RWPE2 (cell line): ENCODE data around the gene CMSS1.
"Not testable (repeated sequence)": the region's sequence is repeated elsewhere in the genome, so short reads cannot be mapped to it uniquely, and the experiment has no call there.

Source experiments
- ATAC-seq: fragments of 200-7000 bp; cut with Tn5 transposase; 3 replicates; pipeline ENCODE4 v1.9.1; 2021; ENCODE audit warnings: low read depth
- DNase-seq: peaks from one replicate; pipeline ENCODE4 v3.0.0-alpha.2; 2020; ENCODE audit warnings: low spot score
- H3K27ac ChIP-seq: fragments of 450-650 bp; 2 replicates; pipeline ENCODE4 v1.5.1; 2017; ENCODE audit warnings: mild to moderate bottlenecking; ENCODE audit not compliant: poor library complexity, severe bottlenecking
- H3K27me3 ChIP-seq: fragments of 250-450 bp; sonication (Bioruptor Pico); 2 replicates; pipeline ENCODE4 v1.5.1; 2021; ENCODE audit warnings: mild to moderate bottlenecking, moderate library complexity; ENCODE audit not compliant: insufficient read depth, poor library complexity, severe bottlenecking
- H3K36me3 ChIP-seq: fragments of 250-450 bp; sonication (Bioruptor Pico); 2 replicates; pipeline ENCODE4 v1.5.1; 2020; ENCODE audit warnings: low read depth, mild to moderate bottlenecking, moderate library complexity
- H3K4me1 ChIP-seq: fragments of 250-450 bp; sonication (Bioruptor Pico); 2 replicates; pipeline ENCODE4 v1.5.1; 2021; ENCODE audit warnings: mild to moderate bottlenecking, moderate library complexity; ENCODE audit not compliant: insufficient read depth, poor library complexity, severe bottlenecking
- H3K4me3 ChIP-seq: fragments of 250-450 bp; sonication (Bioruptor Pico); 2 replicates; pipeline ENCODE4 v1.5.1; 2021; ENCODE audit warnings: mild to moderate bottlenecking, moderate library complexity; ENCODE audit not compliant: severe bottlenecking
- H3K9me3 ChIP-seq: fragments of 250-450 bp; sonication (Bioruptor Pico); 2 replicates; pipeline ENCODE4 v1.5.1; 2021; ENCODE audit warnings: mild to moderate bottlenecking, moderate library complexity; ENCODE audit not compliant: severe bottlenecking
- TF ChIP-seq, protein P1 (sequence below): fragments of 450-650 bp; IDR thresholded peaks from one replicate; pipeline ENCODE4 v1.5.1; 2017; ENCODE audit warnings: mild to moderate bottlenecking, moderate library complexity; ENCODE audit not compliant: poor library complexity, severe bottlenecking

Gene CMSS1

DNA sequence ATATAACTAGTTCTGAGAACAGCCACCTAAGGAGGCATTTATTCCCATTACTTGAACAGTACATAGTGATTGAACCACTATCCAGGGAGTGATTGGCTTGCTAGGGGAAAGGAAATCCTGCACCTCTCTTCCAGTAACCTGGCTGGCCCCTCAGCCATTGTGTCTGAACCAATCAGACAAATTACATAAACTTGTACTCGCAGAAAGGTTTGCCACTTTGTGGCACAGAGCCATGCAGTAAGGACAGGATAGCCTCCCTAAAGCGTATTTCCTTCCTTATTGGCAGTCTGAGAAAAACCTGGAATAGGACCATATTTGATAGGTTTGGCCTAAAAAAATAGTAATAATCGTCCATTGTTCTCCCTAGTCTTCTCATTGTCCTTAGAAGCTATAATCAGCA, 19.0 kb downstream of the CMSS1 start:
- H3K27ac ChIP-seq, result no peak overlapping the region
- no peaks in the 10 kb centered on the region for H3K36me3 ChIP-seq
- ATAC-seq, result no peak
- H3K27me3 ChIP-seq, result no peaks in the 10 kb centered on the region
- TF ChIP-seq, protein P1, sequence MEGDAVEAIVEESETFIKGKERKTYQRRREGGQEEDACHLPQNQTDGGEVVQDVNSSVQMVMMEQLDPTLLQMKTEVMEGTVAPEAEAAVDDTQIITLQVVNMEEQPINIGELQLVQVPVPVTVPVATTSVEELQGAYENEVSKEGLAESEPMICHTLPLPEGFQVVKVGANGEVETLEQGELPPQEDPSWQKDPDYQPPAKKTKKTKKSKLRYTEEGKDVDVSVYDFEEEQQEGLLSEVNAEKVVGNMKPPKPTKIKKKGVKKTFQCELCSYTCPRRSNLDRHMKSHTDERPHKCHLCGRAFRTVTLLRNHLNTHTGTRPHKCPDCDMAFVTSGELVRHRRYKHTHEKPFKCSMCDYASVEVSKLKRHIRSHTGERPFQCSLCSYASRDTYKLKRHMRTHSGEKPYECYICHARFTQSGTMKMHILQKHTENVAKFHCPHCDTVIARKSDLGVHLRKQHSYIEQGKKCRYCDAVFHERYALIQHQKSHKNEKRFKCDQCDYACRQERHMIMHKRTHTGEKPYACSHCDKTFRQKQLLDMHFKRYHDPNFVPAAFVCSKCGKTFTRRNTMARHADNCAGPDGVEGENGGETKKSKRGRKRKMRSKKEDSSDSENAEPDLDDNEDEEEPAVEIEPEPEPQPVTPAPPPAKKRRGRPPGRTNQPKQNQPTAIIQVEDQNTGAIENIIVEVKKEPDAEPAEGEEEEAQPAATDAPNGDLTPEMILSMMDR, result no peak
- H3K9me3 ChIP-seq, result no peaks in the 10 kb centered on the region
- DNase-seq, result no peak
- H3K4me1 ChIP-seq, result peaks cover 9% of the 10 kb centered on the region
- H3K4me3 ChIP-seq, result no peak overlapping the region

DNA sequence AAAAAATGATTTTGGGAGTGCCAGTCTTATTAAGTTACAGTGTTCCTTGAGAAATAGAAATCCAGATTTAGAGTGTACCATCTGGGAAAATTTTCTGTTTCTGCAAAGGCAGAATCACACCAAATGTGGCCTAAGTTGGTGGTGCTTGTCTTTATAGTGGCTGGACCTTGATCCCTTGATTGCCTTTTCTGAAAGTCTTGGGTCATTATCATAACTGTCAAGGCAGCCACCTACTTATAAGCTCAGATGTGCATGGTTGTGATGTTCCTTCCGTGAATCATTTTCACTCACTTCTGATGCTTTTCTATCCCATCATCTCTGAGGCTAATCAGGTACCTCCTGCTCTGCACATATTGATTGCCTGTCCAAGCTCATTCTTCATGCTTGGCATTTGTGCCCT, 20.1 kb downstream of the CMSS1 start:
- Histone ChIP-seq H3K27me3 (no peaks in the 10 kb centered on the region), H3K4me1 (peaks cover 9% of the 10 kb centered on the region), H3K36me3 (no peaks in the 10 kb centered on the region), H3K4me3 (no peak overlapping the region), H3K27ac (no peak overlapping the region), H3K9me3 (no peaks in the 10 kb centered on the region)
- ATAC-seq (no peak), DNase-seq (no peak)
- TF ChIP-seq, protein P1, result no peak

DNA sequence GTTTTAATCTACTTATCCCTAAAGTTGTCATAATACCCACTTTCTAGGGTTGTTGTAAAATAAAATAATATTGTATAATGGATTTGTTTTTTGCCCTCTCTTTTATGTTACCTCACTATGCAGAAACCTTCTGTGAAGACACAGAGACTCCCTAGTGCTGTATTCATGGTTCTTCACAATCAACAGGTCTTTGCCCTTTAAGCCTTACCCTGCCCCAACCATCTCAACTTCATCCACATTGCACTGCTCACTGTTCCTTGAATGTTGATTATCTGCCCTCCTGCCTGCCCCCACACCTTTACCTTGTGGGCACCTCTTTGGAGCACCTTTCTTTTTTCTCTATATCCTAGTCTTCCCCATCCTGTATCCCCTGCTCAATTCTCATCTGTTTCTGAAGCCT, 21.1 kb downstream of the CMSS1 start:
- H3K36me3 ChIP-seq, result no peaks in the 10 kb centered on the region
- TF ChIP-seq, protein P1, result no peak
- H3K9me3 ChIP-seq, result no peaks in the 10 kb centered on the region
- no peak overlapping the region for H3K27ac ChIP-seq
- no peak overlapping the region for H3K4me3 ChIP-seq
- no peaks in the 10 kb centered on the region for H3K27me3 ChIP-seq
- H3K4me1 ChIP-seq, result peaks cover 13% of the 10 kb centered on the region
- DNase-seq, result no peak
- no peak for ATAC-seq

DNA sequence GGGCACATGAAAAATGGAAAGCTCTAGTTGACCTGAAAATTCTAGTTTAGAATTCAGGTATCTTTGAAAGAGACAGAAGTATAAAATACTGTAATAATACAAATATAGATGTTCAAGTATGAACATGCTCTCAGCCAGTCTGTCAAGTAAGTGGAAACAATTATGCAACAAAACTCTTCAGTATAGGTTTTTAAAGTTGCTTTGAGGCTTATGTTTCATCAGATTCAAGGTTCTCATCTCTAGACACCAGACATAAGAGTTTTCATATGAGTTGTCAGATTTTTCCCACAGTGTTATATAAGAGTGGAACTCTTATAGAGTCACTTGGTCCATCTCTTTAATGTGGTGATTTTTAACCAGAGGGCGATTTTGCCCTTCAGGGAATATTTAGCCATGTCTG, 22.0 kb downstream of the CMSS1 start:
- Histone ChIP-seq H3K27me3 (no peaks in the 10 kb centered on the region), H3K4me1 (peaks cover 13% of the 10 kb centered on the region), H3K4me3 (no peak overlapping the region), H3K9me3 (no peaks in the 10 kb centered on the region), H3K36me3 (no peaks in the 10 kb centered on the region), H3K27ac (no peak overlapping the region)
- TF ChIP-seq, protein P1, result no peak
- ATAC-seq (no peak; the same call in 2 of the 3 replicates), DNase-seq (no peak)

DNA sequence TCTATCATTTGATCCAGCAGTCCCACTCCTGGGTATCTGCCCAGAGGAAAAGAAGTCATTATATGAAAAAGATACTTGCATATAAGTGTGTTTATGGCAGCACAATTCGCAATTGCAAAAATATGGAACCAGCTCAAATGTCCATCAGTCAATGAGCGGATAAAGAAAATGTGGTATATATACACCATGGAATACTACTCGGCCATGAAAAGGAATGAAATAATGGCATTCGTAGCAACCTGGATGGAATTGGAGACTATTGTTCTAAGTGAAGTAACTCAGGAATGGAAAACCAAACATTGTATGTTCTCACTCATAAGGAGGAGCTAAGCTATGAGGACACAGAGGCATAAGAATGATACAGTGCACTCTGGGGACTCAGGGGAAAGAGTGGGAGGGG, 24.3 kb downstream of the CMSS1 start:
- not testable (repeated sequence) for H3K9me3 ChIP-seq, ATAC-seq

More for the DNA sequence above, 24.3 kb downstream of the CMSS1 start:
- not testable (repeated sequence) for H3K27me3 ChIP-seq, DNase-seq, H3K4me3 ChIP-seq, H3K36me3 ChIP-seq, H3K27ac ChIP-seq
- peaks cover 13% of the 10 kb centered on the region for H3K4me1 ChIP-seq
